ENCODE data around the gene NRDC. TPM values are rescaled to one million over a fixed set of nuclear protein-coding genes. Genes with fewer than 3 reads are reported as not detected.
"Not testable (repeated sequence)": the region's sequence is repeated elsewhere in the genome, so short reads cannot be mapped to it uniquely, and the experiment has no call there.

NRDC gene
- total RNA-seq, 3 donors from 2014 or later, result 131 to 139 (median 137) TPM

- no peak for DNase-seq
- Mint-ChIP-seq H3K9me3 (no peaks in the 10 kb centered on the region), H3K4me3 (no peak overlapping the region), H3K4me1 (ENCODE audit: low read depth) (peaks cover 7% of the 10 kb centered on the region), H3K27me3 (ENCODE audit: low read depth) (peaks cover 4% of the 10 kb centered on the region), H3K36me3 (ENCODE audit: insufficient read depth) (no peaks in the 10 kb centered on the region)
- no peak for ATAC-seq
Observed at GRCh38 chr1:51907079-51907702, 28.7 kb upstream of the NRDC start.

DNA sequence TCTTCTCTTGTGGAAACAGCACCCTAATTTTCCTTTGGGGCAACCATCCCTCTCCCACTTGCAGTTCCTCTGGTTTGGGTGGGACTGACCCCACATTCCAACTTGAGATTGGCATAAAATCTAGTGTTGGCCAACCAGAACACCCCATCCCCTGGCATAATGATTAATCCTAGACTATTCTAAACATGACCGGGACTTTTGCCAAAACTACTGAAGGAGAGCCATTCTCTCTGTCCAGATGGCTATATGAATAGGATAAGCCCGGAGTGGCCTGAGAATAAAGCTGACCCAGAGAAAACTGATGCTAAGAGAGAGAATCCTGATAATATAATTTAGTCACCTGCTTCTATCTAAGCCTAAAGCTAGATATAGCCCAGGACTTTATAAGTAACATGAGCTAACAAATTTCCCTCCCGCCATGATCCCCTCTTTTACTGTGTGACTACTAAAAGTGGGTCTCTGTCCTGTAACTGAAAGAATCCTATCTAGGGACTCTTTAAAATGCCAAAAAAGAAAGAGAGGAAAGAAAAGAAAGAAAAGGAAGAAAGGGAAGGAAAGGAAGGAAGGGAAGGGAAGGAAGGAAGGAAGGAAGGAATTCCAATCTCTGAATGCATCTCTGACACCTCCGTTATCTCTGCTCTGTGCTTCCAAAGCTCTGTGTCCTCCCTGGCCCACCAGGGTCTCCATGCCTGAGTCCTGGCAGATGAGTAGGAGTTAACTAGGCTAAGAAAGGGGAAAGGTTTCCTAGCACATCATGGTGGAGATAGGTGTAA, 28.0 kb upstream of the NRDC start:
- Mint-ChIP-seq H3K9me3 (no peaks in the 10 kb centered on the region), H3K4me3 (no peak overlapping the region), H3K4me1 (ENCODE audit: low read depth) (peaks cover 7% of the 10 kb centered on the region), H3K27me3 (ENCODE audit: low read depth) (peaks cover 2% of the 10 kb centered on the region), H3K36me3 (ENCODE audit: insufficient read depth) (no peaks in the 10 kb centered on the region)
- DNase-seq (no peak), ATAC-seq (no peak)

- ATAC-seq, result no peak
- no peak for DNase-seq
- peaks cover 3% of the 10 kb centered on the region for H3K4me1 Mint-ChIP-seq (ENCODE audit: low read depth)
- H3K9me3 Mint-ChIP-seq, result no peaks in the 10 kb centered on the region
- H3K27me3 Mint-ChIP-seq (ENCODE audit: low read depth), result peaks cover 25% of the 10 kb centered on the region
- no peak overlapping the region for H3K4me3 Mint-ChIP-seq
- no peaks in the 10 kb centered on the region for H3K36me3 Mint-ChIP-seq (ENCODE audit: insufficient read depth)
Observed at GRCh38 chr1:51902456-51902855, 23.9 kb upstream of the NRDC start.

DNA sequence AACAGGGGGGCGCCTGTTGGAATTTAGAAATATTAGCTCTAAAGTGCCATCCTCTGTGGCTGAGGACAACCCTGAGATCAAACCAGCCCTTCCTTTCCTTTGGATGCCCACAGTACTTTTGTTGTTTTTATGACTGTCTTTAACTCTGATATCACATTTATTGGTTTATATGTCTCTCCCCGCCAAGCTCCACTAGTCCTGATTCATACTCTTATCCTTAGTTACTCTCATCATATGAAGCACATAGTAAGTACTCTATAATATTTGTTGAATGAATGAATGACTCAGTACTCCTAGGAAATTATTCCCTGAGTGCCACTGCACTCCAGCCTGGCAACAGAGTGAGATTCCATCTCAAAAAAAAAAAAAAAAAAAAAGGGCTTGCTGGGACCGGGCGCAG, 22.6 kb upstream of the NRDC start:
- Mint-ChIP-seq H3K36me3 (ENCODE audit: insufficient read depth) (no peaks in the 10 kb centered on the region), H3K9me3 (no peaks in the 10 kb centered on the region), H3K4me3 (no peak overlapping the region), H3K27me3 (ENCODE audit: low read depth) (peaks cover 32% of the 10 kb centered on the region), H3K4me1 (ENCODE audit: low read depth) (no peaks in the 10 kb centered on the region)
- DNase-seq, result no peak
- no peak for ATAC-seq

GRCh38 chr1:51899022-51899421, 20.5 kb upstream of the NRDC start:
- Mint-ChIP-seq H3K27me3 (ENCODE audit: low read depth) (peaks cover 47% of the 10 kb centered on the region), H3K9me3 (no peaks in the 10 kb centered on the region), H3K4me3 (no peak overlapping the region), H3K4me1 (ENCODE audit: low read depth) (no peaks in the 10 kb centered on the region), H3K36me3 (ENCODE audit: insufficient read depth) (no peaks in the 10 kb centered on the region)
- ATAC-seq, result no peak
- DNase-seq, result no peak

DNA sequence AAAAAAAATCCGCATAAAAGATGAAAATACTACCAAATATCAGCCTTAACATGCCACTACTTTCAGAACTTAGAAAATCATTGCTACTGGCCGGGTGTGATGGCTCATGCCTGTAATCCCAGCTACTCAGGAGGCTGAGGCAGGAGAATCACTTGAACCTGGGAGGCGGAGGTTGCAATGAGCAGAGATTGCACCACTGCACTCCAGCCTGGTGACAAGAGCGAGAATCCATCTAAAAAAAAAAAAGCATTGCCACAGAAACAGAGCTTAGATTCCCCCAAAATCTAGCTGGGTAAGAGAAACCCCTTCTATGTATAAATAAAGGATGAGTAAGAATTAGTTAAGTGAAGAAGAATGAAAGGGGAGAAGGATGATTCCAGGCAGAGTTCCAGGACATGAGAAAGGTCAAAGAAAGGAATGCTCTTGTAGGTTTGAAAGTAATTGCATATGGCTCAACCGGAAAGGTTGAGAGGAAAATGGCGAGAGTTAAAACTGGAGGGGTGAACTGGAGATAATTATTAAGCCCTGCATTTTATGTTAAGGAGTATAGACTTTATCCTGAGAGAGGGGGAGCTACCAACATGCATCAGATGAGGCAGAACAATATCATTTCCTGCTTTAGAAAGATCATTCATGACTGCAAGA, 19.7 kb upstream of the NRDC start:
- H3K9me3 Mint-ChIP-seq, result no peaks in the 10 kb centered on the region
- no peak for ATAC-seq
- no peak overlapping the region for H3K4me3 Mint-ChIP-seq
- no peak for DNase-seq
- H3K4me1 Mint-ChIP-seq (ENCODE audit: low read depth), result no peaks in the 10 kb centered on the region
- no peaks in the 10 kb centered on the region for H3K36me3 Mint-ChIP-seq (ENCODE audit: insufficient read depth)
- H3K27me3 Mint-ChIP-seq (ENCODE audit: low read depth), result peaks cover 51% of the 10 kb centered on the region

DNA sequence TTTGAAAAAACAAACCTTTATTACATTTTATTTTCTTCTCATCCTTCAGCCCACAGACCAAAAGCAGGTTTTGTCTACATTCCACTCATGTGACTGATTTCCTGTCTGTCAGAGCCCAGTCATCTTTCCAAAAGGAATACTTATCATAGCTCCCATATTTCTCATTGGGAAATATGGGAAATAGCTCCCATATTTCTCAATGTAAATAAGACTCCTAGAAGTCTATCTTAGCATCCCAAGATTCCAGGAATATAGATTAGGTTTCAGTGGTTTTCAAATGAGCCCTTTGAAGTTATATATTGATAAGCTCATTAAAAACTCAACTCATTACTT, 19.1 kb upstream of the NRDC start:
- H3K4me3 Mint-ChIP-seq, result no peak overlapping the region
- H3K9me3 Mint-ChIP-seq, result no peaks in the 10 kb centered on the region
- peaks cover 50% of the 10 kb centered on the region for H3K27me3 Mint-ChIP-seq (ENCODE audit: low read depth)
- H3K36me3 Mint-ChIP-seq (ENCODE audit: insufficient read depth), result no peaks in the 10 kb centered on the region
- ATAC-seq (no peak), DNase-seq (no peak)
- no peaks in the 10 kb centered on the region for H3K4me1 Mint-ChIP-seq (ENCODE audit: low read depth)

DNA sequence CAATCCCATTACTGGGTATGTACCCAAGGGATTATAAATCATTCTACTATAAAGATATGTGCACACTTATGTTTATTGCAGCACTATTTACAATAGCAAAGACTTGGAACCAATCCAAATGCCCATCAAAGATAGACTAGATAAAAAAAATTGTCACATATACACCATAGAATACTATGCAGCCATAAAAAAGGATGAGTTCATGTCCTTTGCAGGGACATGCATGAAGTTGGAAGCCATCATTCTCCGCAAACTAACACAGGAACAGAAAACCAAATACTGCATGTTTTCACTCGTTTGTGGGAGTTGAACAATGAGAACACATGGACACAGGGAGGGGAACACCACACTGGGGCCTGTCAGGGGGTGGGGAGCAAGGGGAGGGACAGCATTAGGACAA, 16.2 kb upstream of the NRDC start:
- H3K36me3 Mint-ChIP-seq (ENCODE audit: insufficient read depth); H3K9me3 Mint-ChIP-seq; H3K4me3 Mint-ChIP-seq; DNase-seq; ATAC-seq; H3K4me1 Mint-ChIP-seq (ENCODE audit: low read depth): not testable (repeated sequence)
- peaks cover 54% of the 10 kb centered on the region for H3K27me3 Mint-ChIP-seq (ENCODE audit: low read depth)

DNA sequence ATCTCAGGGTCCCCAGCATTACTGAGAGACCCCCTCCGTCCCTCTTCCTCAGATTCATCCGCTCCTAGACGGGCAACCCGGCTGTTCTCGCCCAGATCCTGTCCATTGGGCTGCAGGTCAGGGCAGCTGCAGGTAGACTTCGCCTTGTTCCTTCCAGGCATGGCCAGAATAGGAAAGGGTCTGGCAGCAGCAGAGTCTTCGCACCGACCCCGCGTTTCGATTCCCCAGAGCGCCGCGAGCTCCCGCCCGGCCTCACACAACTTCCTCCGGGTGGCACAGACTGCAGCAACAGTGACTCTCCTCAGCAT, 265 bp downstream of the NRDC start:
- peak; percentile 35 to 36 for ATAC-seq
- H3K27me3 Mint-ChIP-seq (ENCODE audit: low read depth), result peaks cover 10% of the 10 kb centered on the region
- DNase-seq, result no peak
- peaks cover 14% of the 10 kb centered on the region for H3K36me3 Mint-ChIP-seq (ENCODE audit: insufficient read depth)
- H3K4me3 Mint-ChIP-seq, result no peak overlapping the region
- no peaks in the 10 kb centered on the region for H3K9me3 Mint-ChIP-seq
- peaks cover 22% of the 10 kb centered on the region for H3K4me1 Mint-ChIP-seq (ENCODE audit: low read depth)

DNA sequence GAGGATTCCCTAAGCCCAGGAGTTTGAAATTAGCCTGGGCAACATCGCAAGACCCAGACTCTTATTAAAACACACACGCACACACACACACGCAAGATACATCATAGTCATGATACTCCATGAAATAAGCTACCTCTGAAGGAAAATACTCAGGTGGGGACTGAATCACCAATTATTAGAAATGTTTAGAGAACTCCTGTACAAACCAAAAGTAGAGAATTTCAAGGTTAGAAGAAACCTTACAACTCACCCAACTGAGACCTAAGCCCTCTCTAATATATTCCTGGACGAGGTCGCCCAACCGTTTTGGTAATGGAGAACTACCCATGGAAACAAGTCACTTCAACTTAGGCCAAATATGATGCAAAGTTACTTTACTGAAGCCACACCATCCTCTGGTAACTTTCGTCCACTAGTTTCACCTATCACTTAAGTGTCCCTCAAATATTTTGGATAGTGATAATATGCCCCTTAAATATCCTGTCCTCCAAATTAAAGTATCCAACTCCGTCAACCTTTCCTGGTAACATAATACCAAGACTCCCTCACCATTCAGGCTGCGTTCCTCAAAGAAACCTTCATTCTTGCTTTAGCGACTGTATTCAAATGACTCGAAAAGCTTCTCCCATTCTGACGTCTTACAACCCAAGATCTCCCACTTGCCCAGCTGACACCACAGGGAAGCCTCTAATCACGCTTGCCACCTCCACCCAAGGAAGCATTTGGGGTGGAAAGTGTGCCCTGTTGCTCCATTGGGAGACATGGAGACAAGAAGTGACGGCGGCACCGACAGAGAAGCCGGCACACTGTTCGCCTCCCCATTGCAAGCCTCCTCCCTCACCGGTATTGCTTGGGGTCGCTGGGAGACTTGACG, 856 bp downstream of the NRDC start:
- DNase-seq (no peak), ATAC-seq (peak in 1 of 2 donors; percentile 1)
- no peak overlapping the region for H3K4me3 Mint-ChIP-seq
- H3K9me3 Mint-ChIP-seq, result no peaks in the 10 kb centered on the region
- peaks cover 14% of the 10 kb centered on the region for H3K36me3 Mint-ChIP-seq (ENCODE audit: insufficient read depth)
- peaks cover 5% of the 10 kb centered on the region for H3K27me3 Mint-ChIP-seq (ENCODE audit: low read depth)
- H3K4me1 Mint-ChIP-seq (ENCODE audit: low read depth), result peaks cover 27% of the 10 kb centered on the region

DNA sequence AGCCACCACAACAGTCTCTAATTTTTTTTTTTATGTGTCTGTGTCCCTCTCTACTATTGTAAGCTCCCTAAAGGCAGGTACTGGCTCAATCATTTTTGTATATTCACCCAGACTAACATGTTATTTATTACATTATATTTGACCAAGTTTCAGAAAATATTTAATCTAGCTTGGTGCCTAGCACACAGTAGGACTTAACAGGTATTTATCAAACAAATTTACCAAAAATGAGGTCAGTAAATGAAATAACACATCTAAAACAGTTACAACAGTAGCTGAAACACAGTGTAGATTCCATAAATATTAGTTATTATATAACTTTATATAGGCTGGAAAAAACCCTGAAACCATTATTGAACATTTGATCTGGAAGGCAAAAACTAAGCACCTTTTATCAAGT, 2.7 kb downstream of the NRDC start:
- Mint-ChIP-seq H3K4me3 (peak overlapping the region; percentile 59), H3K27me3 (ENCODE audit: low read depth) (no peaks in the 10 kb centered on the region), H3K36me3 (ENCODE audit: insufficient read depth) (peaks cover 21% of the 10 kb centered on the region), H3K9me3 (no peaks in the 10 kb centered on the region), H3K4me1 (ENCODE audit: low read depth) (peaks cover 41% of the 10 kb centered on the region)
- DNase-seq (no peak), ATAC-seq (no peak)

GRCh38 chr1:51875291-51875772, 3.2 kb downstream of the NRDC start:
- Mint-ChIP-seq H3K4me1 (ENCODE audit: low read depth) (peaks cover 43% of the 10 kb centered on the region), H3K4me3 (peak overlapping the region; percentile 59), H3K27me3 (ENCODE audit: low read depth) (no peaks in the 10 kb centered on the region), H3K36me3 (ENCODE audit: insufficient read depth) (peaks cover 21% of the 10 kb centered on the region), H3K9me3 (no peaks in the 10 kb centered on the region)
- DNase-seq (no peak), ATAC-seq (no peak)

- H3K4me3 Mint-ChIP-seq; H3K9me3 Mint-ChIP-seq; DNase-seq; H3K27me3 Mint-ChIP-seq (ENCODE audit: low read depth); ATAC-seq: not testable (repeated sequence)
- Mint-ChIP-seq H3K4me1 (ENCODE audit: low read depth) (peaks cover 50% of the 10 kb centered on the region), H3K36me3 (ENCODE audit: insufficient read depth) (peaks cover 21% of the 10 kb centered on the region)
Observed at GRCh38 chr1:51873270-51873669, 5.3 kb downstream of the NRDC start.

- H3K4me3 Mint-ChIP-seq, result peak overlapping the region; percentile 3
- peaks cover 20% of the 10 kb centered on the region for H3K36me3 Mint-ChIP-seq (ENCODE audit: insufficient read depth)
- no peak for DNase-seq
- no peaks in the 10 kb centered on the region for H3K27me3 Mint-ChIP-seq (ENCODE audit: low read depth)
- H3K9me3 Mint-ChIP-seq, result no peaks in the 10 kb centered on the region
- peaks cover 64% of the 10 kb centered on the region for H3K4me1 Mint-ChIP-seq (ENCODE audit: low read depth)
- ATAC-seq, result peak; percentile 7 to 66
Observed at GRCh38 chr1:51871351-51871975, 7.1 kb downstream of the NRDC start.
